Measurements from ENCODE around the gene MARK1. TPM values are rescaled to one million over a fixed set of nuclear protein-coding genes. Genes with fewer than 3 reads are reported as not detected.
A peak's percentile ranks its signal among the peaks of the same experiment; 100 is the strongest.

Gene MARK1
- 1 to 10 TPM; 4.7 to 6.5 TPM for total RNA-seq
- 1 to 10 TPM; 1.3 to 1.5 TPM for polyA plus RNA-seq
- long read RNA-seq, donor 1, partial matches to known transcripts = 0 of 1 reads
- long read RNA-seq, donor 1, other reads (novel, unspliced or antisense) = 0 of 1 reads
- long read RNA-seq, donor 2 = 0 reads
- long read RNA-seq, donor 3 = 0 reads
- long read RNA-seq, donor 4 = 0 reads
- long read RNA-seq, donor 5, partial matches to known transcripts = 0 of 1 reads
- long read RNA-seq, donor 5, other reads (novel, unspliced or antisense) = 0 of 1 reads

- DNase-seq = peak; percentile 78 to 89 (median 79)
- no peaks in the 10 kb centered on the region for H3K9me3 ChIP-seq (ENCODE audit: control insufficient read depth in 4 of 4, insufficient read depth in 3 of 4, low read length in 3 of 4)
- TF ChIP-seq, protein P1, sequence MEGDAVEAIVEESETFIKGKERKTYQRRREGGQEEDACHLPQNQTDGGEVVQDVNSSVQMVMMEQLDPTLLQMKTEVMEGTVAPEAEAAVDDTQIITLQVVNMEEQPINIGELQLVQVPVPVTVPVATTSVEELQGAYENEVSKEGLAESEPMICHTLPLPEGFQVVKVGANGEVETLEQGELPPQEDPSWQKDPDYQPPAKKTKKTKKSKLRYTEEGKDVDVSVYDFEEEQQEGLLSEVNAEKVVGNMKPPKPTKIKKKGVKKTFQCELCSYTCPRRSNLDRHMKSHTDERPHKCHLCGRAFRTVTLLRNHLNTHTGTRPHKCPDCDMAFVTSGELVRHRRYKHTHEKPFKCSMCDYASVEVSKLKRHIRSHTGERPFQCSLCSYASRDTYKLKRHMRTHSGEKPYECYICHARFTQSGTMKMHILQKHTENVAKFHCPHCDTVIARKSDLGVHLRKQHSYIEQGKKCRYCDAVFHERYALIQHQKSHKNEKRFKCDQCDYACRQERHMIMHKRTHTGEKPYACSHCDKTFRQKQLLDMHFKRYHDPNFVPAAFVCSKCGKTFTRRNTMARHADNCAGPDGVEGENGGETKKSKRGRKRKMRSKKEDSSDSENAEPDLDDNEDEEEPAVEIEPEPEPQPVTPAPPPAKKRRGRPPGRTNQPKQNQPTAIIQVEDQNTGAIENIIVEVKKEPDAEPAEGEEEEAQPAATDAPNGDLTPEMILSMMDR (IDR thresholded peaks at IDR 0.05; ENCODE audit: control extremely low read depth, extremely low read depth) = no peak
- peak; percentile 67 for ATAC-seq (ENCODE audit: insufficient read depth, low FRiP score)
- peaks cover 0 to 21% (median 2%) of the 10 kb centered on the region in 5 donors for H3K4me1 ChIP-seq (ENCODE audit: control insufficient read depth in 5 of 5, insufficient read depth in 5 of 5, low read length in 5 of 5)
- peak within 1 kb of the TSS; percentile 43 for H3K4me3 ChIP-seq
- H3K27ac ChIP-seq (ENCODE audit: low read depth in 1 of 2, low read length in 1 of 2) = peak within 1 kb of the TSS; percentile 78 to 88
- H3K9ac ChIP-seq (ENCODE audit: insufficient read depth in 1 of 2, low read length in 2 of 2) = peak within 1 kb of the TSS in 1 of 2 donors; percentile 82
- 0 to 1% methylated on average over 73 to 96 of the region's 96 CpGs for WGBS, 2 donors
- H3K27me3 ChIP-seq (ENCODE audit: control insufficient read depth in 3 of 3, insufficient read depth in 3 of 3, low read length in 2 of 3) = peaks cover 0 to 29% (median 11%) of the 10 kb centered on the region in 3 donors
- H3K36me3 ChIP-seq (ENCODE audit: control insufficient read depth in 4 of 4, insufficient read depth in 4 of 4, low read length in 4 of 4) = no peaks in the 10 kb centered on the region
Measured at GRCh38 chr1:220527908-220528678, at the start of gene MARK1. TSS of gene MARK1 (plus strand) at chr1:220528136. CDS start at chr1:220528823, 687 bp downstream.

DNA sequence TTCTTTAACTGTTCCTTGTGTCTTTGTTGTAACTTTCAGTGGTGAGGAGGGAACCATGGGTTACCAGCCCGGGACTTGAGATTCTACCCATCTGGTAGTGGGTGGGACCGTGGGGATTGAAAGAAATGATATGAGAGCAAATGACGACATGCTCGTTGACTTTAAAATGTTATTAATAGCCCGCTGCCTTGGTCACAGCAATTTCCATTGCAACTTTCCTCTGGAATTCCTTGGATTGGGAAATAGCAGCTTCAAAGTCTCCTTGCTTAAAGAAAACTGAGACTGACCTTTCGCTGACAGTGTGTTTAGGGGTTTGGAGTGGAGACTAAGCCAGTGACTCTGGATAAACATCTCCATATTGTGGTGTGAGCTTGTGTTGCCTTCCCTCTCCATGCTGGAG lies 44.2 kb upstream of the MARK1 start:
- Histone ChIP-seq H3K27ac (ENCODE audit: low read depth in 1 of 2, low read length in 1 of 2) (no peak overlapping the region), H3K27me3 (ENCODE audit: control insufficient read depth in 3 of 3, insufficient read depth in 3 of 3, low read length in 2 of 3) (no peaks in the 10 kb centered on the region), H3K4me1 (ENCODE audit: control insufficient read depth in 5 of 5, insufficient read depth in 5 of 5, low read length in 5 of 5) (peaks cover 0 to 4% (median 0%) of the 10 kb centered on the region in 5 donors), H3K9me3 (ENCODE audit: control insufficient read depth in 4 of 4, insufficient read depth in 3 of 4, low read length in 3 of 4) (peaks cover 0 to 2% (median 0%) of the 10 kb centered on the region in 4 donors), H3K36me3 (ENCODE audit: control insufficient read depth in 4 of 4, insufficient read depth in 4 of 4, low read length in 4 of 4) (no peaks in the 10 kb centered on the region), H3K4me3 (no peak overlapping the region), H3K9ac (ENCODE audit: insufficient read depth in 1 of 2, low read length in 2 of 2) (no peak overlapping the region)
- TF ChIP-seq, protein P1 (IDR thresholded peaks at IDR 0.05; ENCODE audit: control extremely low read depth, extremely low read depth) = no peak
- DNase-seq (peak in 2 of 3 donors; percentile 62 to 76), ATAC-seq (ENCODE audit: insufficient read depth, low FRiP score) (peak; percentile 45)
- WGBS, 2 donors = 70 to 71% methylated on average over 6 of the region's 6 CpGs

- Histone ChIP-seq H3K9me3 (ENCODE audit: control insufficient read depth in 4 of 4, insufficient read depth in 3 of 4, low read length in 3 of 4) (peaks cover 0 to 3% (median 0%) of the 10 kb centered on the region in 4 donors), H3K27ac (ENCODE audit: low read depth in 1 of 2, low read length in 1 of 2) (no peak overlapping the region), H3K4me1 (ENCODE audit: control insufficient read depth in 5 of 5, insufficient read depth in 5 of 5, low read length in 5 of 5) (peaks cover 0 to 4% (median 0%) of the 10 kb centered on the region in 5 donors), H3K36me3 (ENCODE audit: control insufficient read depth in 4 of 4, insufficient read depth in 4 of 4, low read length in 4 of 4) (no peaks in the 10 kb centered on the region), H3K9ac (ENCODE audit: insufficient read depth in 1 of 2, low read length in 2 of 2) (no peak overlapping the region), H3K4me3 (no peak overlapping the region), H3K27me3 (ENCODE audit: control insufficient read depth in 3 of 3, insufficient read depth in 3 of 3, low read length in 2 of 3) (no peaks in the 10 kb centered on the region)
- peak in 1 of 3 donors; percentile 12 for DNase-seq
- TF ChIP-seq, protein P1 (IDR thresholded peaks at IDR 0.05; ENCODE audit: control extremely low read depth, extremely low read depth) = no peak
- ATAC-seq (ENCODE audit: insufficient read depth, low FRiP score) = no peak
Measured at GRCh38 chr1:220484135-220484534, 43.8 kb upstream of the MARK1 start.

All from lung (tissue), 16 donors.